SH-SY5Y (cell line): ENCODE data around the gene ZKSCAN5.

ENCODE experiments used
- GATA2 ChIP-seq: IDR thresholded peaks from 2 replicates; pipeline ENCODE4 v1.6.1; 2011; ENCODE audit warnings: mild to moderate bottlenecking, low read depth, low read length
- GATA3 ChIP-seq: IDR thresholded peaks from 2 replicates; pipeline ENCODE4 v1.6.1; 2011; ENCODE audit warnings: low read depth, mild to moderate bottlenecking, low read length, moderate library complexity

ZKSCAN5 gene

DNA sequence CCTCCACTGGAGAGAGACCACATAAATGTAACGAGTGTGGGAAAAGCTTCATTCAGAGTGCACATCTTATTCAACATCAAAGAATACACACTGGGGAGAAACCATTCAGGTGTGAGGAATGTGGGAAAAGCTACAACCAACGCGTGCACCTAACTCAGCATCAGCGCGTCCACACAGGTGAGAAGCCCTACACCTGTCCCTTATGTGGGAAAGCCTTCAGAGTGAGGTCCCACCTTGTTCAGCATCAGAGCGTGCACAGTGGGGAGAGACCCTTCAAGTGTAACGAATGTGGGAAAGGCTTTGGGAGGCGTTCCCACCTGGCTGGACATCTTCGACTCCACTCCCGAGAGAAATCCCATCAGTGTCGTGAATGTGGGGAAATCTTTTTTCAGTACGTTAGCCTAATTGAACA is 26.9 kb downstream of the ZKSCAN5 start:
- TF ChIP-seq GATA3 (no peak), GATA2 (no peak)

DNA sequence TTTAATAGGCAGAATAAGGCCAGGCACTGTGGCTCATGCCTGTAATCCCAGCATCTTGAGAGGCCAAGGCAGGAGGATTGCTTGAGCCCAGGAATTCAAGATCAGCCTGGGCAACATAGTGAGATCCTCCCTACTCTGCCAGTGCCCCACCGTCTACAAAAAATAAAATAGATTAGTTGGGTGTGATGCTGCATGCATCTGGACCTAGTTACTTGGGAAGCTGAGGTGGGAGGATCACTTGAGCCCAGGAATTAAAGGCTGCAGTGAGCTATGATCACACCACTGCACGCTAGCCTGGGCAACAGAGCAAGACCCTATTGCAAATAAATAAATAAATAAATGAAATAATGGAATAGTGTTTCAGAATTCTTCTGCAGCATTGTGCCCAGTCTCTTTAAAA is 31.2 kb downstream of the ZKSCAN5 start:
- no peak for TF ChIP-seq GATA3
- no peak for TF ChIP-seq GATA2

DNA sequence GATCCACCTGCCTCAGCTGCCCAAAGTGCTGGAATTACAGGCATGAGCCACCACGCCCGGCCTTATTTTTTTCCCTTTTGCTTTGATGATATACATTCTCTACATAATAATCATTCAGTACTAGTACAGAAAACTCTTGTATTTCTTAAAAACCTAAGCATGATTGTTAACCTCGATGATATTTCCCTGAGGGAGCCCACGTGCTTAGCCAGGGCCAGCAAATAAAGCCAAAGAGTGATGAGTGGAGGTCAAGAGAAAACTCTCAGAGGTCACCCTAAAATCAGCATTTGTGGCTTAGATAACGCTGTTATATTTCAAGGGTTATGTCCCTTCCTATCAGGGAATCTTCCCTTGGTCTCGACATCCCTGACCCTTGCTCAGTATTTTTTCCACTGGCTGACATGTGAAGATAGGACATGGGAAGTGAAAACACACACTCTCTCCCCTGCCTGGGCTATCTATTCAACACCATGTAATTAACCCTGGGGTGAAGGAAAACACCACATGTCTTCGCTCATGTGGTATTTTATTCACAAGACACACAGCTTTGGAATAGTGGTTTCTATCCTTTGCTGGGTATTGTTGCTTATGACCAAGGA is 34.9 kb downstream of the ZKSCAN5 start:
- TF ChIP-seq GATA3 (no peak), GATA2 (no peak)

- TF ChIP-seq GATA2, result no peak
- no peak for TF ChIP-seq GATA3
Measured at GRCh38 chr7:99540542-99540941, 36.1 kb downstream of the ZKSCAN5 start.

DNA sequence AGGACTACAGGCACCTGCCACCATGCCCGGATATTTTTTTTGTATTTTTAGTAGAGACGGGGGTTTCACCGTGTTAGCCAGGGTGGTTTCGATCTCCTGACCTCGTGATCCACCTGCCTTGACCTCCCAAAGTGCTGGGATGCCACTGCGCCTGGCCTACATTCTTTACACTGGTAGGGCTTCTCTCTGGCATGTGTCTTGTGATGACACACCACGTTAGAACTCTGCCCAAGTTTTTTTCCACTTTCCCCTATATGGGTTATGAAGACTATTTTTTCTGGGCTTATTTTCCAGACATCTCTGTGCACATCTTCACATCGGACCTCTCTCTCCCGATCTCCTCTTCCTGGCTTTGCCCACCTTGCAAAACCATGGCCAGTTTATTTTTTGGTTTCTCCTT is 36.8 kb downstream of the ZKSCAN5 start:
- TF ChIP-seq GATA2 (no peak), GATA3 (no peak)

DNA sequence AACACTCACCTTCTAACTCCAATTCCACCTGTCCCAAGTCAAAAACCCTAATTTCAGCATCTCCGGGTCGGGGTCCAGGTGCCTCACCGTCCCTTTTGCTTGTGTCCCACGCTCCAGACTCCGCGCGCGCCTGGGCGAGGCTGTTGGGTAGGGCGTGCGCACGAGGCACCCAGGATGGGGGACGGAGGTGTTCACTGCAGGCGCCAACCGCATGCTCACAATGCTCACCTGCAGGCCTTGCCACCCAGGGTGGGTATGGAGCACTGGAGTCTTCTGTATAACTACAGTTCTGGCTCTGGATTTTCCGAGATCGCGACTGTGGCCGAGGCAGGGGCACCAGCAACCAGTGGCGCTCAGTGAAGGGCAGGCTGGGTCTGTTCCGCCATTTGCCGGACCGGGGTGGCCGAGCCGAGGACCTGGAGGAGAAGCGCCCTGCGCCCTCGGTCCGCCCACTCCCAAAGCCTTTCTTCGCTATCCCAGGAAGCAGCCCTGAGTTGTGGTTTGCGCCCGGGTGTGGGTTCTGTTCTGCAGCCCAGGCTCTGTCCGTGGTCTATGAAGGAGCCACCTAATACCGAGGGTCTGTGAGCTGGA is 38.7 kb downstream of the ZKSCAN5 start:
- TF ChIP-seq GATA2 (no peak), GATA3 (no peak)

- TF ChIP-seq GATA3, result no peak
- no peak for TF ChIP-seq GATA2
Measured at GRCh38 chr7:99543916-99544315, 39.5 kb downstream of the ZKSCAN5 start.

- TF ChIP-seq GATA3, result no peak
- TF ChIP-seq GATA2, result no peak
Measured at GRCh38 chr7:99551334-99551733, 46.9 kb downstream of the ZKSCAN5 start.

DNA sequence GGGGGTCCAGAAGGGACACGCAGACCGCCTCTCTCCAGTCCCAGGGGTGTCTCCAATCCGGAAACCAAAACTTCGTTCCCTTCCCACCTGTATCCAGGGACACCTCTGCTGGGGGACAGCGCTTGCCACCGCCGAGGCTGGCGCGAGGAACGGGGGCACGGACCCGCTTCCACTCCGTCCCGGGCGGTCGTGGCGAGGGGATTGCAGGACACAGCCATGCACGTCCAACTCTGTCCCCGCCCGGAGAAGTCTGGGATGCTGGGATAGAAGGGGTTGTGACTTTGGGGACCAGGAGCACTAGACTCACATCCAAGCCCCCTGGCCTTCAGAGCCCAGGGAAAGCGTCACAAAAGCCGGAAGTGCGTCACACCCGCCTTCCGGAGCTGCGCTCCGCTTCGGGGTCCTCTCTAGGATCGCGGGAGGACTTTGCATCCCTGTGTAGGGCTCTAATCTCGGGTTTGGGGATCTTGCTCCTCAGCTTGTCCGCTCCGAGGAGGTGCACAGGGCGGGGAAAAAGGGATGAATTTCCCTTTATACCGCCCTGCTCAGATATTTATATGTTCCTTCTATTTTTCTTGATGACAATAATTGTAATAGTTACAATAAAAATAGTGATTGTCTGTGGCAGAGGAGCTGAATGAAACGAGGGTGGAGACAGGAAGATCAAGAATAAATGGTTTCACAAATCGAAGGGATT is 47.5 kb downstream of the ZKSCAN5 start, which contains the start of gene FAM200A:
FAM200A (minus strand) TSS at position 348 of the 697 bp plus-strand sequence. CDS start 3,707 bp downstream, outside the sequence.
- TF ChIP-seq GATA3, result no peak
- peak; percentile 48; the same call in 1 of the 2 replicates for TF ChIP-seq GATA2

DNA sequence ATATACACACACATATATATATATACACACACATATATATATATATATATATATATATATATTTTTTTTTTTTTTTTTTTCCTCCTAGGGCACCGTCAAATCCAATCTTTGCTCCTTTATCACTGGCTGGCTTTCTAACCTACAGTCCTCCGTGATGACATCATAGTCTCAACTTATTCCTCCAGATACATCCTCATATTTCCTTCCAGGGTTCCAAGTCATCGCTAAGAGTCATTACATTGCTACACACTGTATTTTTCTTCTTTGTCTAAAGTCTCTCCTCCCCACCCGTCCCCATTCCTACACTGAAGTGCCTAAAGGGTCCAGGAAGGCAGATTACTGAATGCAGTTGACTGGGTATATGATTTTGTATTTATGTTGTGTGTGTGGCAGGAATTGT is 48.6 kb downstream of the ZKSCAN5 start:
- TF ChIP-seq GATA3 (no peak), GATA2 (no peak)

DNA sequence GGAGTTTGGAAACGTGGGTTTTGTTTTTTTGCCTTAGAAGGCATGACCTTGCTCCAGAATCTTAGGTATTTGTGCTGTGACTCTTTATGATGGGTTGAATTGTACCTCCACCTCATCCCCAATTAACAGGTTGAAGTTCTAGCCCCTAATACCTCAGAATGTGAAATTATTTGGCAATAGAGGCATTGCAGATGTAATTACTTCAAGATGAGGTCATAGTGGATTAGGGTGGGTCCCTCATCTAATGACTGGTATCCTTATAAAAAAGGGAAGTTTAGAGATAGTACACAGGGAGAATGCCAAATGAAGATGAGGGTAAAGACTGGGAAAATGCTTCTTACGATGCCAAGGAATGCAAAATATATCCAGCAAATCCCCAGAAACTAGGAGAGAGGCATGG is 50.5 kb downstream of the ZKSCAN5 start:
- TF ChIP-seq GATA3, result no peak
- TF ChIP-seq GATA2, result no peak

- TF ChIP-seq GATA3, result no peak
- TF ChIP-seq GATA2, result no peak
Measured at GRCh38 chr7:99557196-99557607, 52.7 kb downstream of the ZKSCAN5 start.

DNA sequence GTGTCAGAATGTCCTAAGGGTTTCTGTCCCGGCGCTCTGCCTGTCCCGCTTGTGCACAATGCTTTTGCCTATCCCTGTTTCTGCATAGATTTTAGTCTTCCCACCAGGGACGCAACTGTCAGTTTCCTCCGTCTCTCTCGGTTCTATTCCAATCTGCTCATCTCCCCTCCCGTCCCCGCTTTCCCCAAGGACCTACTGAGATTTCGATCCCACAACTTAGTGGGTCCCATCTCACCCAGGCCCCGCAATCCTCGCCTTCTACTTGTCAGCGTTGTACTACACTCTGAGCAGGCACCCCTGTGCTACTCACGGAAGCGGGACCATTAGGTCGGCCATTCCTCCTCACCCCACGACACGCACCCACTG is 53.5 kb downstream of the ZKSCAN5 start:
- TF ChIP-seq GATA2 (peak; percentile 39; the same call in 1 of the 2 replicates), GATA3 (no peak)

DNA sequence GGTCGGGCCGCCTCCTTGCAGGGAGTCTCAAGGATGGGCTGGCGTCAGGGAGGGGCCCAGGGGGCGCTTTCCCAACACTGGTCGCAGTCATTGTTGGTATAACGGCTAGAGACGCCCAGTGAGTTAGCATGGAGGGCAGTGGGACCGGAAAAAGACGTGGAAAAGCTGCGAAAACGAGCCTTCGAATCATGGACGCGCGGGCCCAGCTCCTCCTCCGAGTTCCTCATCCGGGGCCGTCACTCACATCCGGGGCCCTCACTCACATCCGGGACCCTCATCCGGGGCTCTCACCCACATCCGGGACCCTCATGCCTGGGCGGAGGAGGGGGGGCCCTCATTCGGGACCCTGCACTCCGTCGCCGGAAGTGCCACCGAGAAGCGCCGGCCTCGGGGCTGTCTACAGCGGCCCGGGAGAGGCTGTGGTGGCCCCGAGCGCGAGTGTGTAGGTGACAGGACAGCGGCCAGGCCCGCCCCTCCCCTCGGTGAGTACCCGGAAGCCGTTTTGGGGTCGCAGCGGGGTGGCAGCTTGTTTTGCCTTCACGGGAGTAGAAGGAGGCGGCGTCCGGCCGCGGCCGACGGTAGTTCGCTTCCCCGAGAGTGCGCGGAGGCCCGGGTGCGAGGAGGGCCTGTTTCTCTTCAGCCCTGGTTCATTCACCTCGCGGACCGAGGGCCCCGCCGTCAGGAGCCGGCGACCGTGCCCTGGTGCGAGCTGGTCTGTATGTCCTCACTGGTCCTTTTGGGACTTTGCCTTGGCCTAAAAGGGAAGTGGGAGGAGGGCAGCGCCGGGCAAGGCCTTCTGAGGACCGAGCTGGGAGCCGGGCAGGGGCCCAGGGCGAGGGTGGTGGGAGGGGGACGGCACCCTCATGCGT is 54.1 kb downstream of the ZKSCAN5 start, which contains the start of gene ZNF655:
ZNF655 (plus strand) TSS at position 337 of the 869 bp plus-strand sequence. CDS start 1,918 bp downstream, outside the sequence.
- TF ChIP-seq GATA2 (0 out of 2 replicates have a peak, but pooled peaks have one; percentile 5), GATA3 (no peak)
